Testis (tissue), 3 donors: ENCODE results near the gene C6orf141. TPM values are rescaled to one million over a fixed set of nuclear protein-coding genes. Genes with fewer than 3 reads are reported as not detected.

Source experiments
- DNase-seq: peaks from one replicate; pipeline ENCODE4 v3.0.0-alpha.2; 2019
- H3K27ac ChIP-seq, 2 donors: fragments of 200-600 bp; sonication (generic); one replicate each; pipeline ENCODE4 v1.5.1; 2019
- H3K27me3 ChIP-seq: fragments of 200-600 bp; sonication (generic); one replicate; pipeline ENCODE4 v1.5.1; 2019
- H3K36me3 ChIP-seq: fragments of 200-600 bp; sonication (generic); one replicate; pipeline ENCODE4 v1.5.1; 2017; ENCODE audit warnings: low read depth; ENCODE audit errors: missing control alignments
- H3K4me1 ChIP-seq: fragments of 200-600 bp; sonication (generic); one replicate; pipeline ENCODE4 v1.5.1; 2019
- H3K4me3 ChIP-seq, 2 donors: fragments of 200-600 bp; sonication (generic); one replicate each; pipeline ENCODE4 v1.5.1; 2017 to 2019
- H3K9me3 ChIP-seq: fragments of 200-600 bp; sonication (generic); one replicate; pipeline ENCODE4 v1.5.1; 2017
- POLR2A ChIP-seq: fragments of 450-650 bp; IDR thresholded peaks from one replicate; pipeline ENCODE4 v1.6.1; 2017; ENCODE audit warnings: antibody characterized with exemption, mild to moderate bottlenecking, moderate library complexity
- WGBS, 2 donors: methylation state at CpG; one replicate each; pipeline ENCODE4 v1.1.5; 2018; 5-methylcytosine and 5-hydroxymethylcytosine counted together
- intact Hi-C: fragments of 100-400 bp; cut with DNase I; formaldehyde crosslinking; loops from one replicate; pipeline ENCODE4 v1.15.1; 2023; ENCODE audit warnings: low total_unique reads
- polyA plus RNA-seq: library from polyadenylated mRNA; stranded (reverse); fragments of 350-450 nt; fragmentation: Illumina TruSeq; extraction: RNeasy Lipid Tissue Mini Kit (QIAGEN cat#74804); gene quantifications from one replicate; pipeline ENCODE4 v1.2.3, GENCODE V29; 2014; ENCODE audit warnings: low read depth, low replicate concordance; ENCODE audit not compliant: insufficient read depth
- total RNA-seq, 2 donors: library from RNA; depleted of rRNA; stranded (reverse); fragments of >200 nt; gene quantifications; one replicate each; pipeline ENCODE4 v1.2.3, GENCODE V29; 2016
- TF ChIP-seq, protein P1 (sequence below), 3 experiments: fragments of 450-650 bp in 2 of 3; fragments of 200-600 bp in 1 of 3; sonication (generic) in 1 of 3; IDR thresholded peaks; one replicate each; pipeline ENCODE4 v1.5.1; 2016 to 2019; ENCODE audit warnings: antibody characterized with exemption in 3 of 3, mild to moderate bottlenecking in 2 of 3, moderate library complexity in 1 of 3

The C6orf141 gene
- total and polyA plus RNA-seq, 3 donors from 2014 or later = 11.3 to 58.4 (median 41.3) TPM

DNA sequence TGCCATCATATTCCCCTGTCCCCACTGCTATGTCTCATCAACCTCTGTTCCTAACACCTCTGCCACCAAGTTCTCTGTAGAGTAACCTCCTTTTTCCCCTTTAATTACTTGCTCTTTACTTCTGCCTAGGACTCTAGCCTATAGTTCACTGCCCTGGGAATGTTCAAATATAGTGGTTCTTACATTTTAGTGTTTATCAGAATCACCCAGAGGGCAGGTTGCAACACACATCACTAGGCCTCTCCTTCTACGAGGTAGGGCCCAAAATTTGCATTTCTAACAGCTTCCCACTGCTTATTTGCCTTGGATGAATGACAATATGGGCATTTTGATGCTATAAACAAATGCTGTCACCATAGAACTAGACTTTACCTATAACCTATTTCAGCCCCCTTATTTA lies 23.1 kb upstream of the C6orf141 start:
- DNase-seq = no peak
- TF ChIP-seq POLR2A = no peak
- TF ChIP-seq, protein P1, sequence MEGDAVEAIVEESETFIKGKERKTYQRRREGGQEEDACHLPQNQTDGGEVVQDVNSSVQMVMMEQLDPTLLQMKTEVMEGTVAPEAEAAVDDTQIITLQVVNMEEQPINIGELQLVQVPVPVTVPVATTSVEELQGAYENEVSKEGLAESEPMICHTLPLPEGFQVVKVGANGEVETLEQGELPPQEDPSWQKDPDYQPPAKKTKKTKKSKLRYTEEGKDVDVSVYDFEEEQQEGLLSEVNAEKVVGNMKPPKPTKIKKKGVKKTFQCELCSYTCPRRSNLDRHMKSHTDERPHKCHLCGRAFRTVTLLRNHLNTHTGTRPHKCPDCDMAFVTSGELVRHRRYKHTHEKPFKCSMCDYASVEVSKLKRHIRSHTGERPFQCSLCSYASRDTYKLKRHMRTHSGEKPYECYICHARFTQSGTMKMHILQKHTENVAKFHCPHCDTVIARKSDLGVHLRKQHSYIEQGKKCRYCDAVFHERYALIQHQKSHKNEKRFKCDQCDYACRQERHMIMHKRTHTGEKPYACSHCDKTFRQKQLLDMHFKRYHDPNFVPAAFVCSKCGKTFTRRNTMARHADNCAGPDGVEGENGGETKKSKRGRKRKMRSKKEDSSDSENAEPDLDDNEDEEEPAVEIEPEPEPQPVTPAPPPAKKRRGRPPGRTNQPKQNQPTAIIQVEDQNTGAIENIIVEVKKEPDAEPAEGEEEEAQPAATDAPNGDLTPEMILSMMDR (IDR thresholded peaks at IDR 0.05) = no peak
- Histone ChIP-seq H3K27me3 (no peaks in the 10 kb centered on the region), H3K9me3 (no peaks in the 10 kb centered on the region), H3K4me3 (no peak overlapping the region), H3K27ac (no peak overlapping the region), H3K36me3 (no peaks in the 10 kb centered on the region), H3K4me1 (no peaks in the 10 kb centered on the region)
- 58 to 61% methylated on average over 1 of the region's 1 CpG for WGBS, 2 donors
- intact Hi-C loops = no loop called here

DNA sequence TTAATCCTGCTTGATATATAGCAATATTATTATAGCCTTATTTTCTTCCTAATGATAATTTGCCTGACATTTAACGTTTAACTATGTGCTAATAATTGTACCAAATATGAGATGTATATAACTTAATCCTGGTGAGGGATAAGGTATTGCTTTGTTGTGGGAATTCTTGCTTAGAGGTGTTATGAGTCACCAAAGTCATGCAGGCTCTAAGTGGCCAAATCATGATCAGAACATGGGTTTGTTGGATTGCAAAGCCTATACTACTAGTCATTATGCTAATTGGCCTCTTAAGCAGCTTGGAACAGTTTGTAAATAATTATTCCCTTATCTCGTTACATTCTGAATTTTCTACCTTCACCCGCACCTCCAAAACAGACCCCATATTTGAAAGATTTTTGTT lies 21.9 kb upstream of the C6orf141 start:
- no peaks in the 10 kb centered on the region for H3K9me3 ChIP-seq
- H3K4me3 ChIP-seq = no peak overlapping the region
- no peak for DNase-seq
- TF ChIP-seq, protein P1 (IDR thresholded peaks at IDR 0.05) = no peak
- no peak for TF ChIP-seq POLR2A
- WGBS, 2 donors = 59% methylated on average over 3 of the region's 3 CpGs
- intact Hi-C loops = no loop called here
- no peaks in the 10 kb centered on the region for H3K4me1 ChIP-seq
- no peaks in the 10 kb centered on the region for H3K36me3 ChIP-seq
- no peak overlapping the region for H3K27ac ChIP-seq
- no peaks in the 10 kb centered on the region for H3K27me3 ChIP-seq

DNA sequence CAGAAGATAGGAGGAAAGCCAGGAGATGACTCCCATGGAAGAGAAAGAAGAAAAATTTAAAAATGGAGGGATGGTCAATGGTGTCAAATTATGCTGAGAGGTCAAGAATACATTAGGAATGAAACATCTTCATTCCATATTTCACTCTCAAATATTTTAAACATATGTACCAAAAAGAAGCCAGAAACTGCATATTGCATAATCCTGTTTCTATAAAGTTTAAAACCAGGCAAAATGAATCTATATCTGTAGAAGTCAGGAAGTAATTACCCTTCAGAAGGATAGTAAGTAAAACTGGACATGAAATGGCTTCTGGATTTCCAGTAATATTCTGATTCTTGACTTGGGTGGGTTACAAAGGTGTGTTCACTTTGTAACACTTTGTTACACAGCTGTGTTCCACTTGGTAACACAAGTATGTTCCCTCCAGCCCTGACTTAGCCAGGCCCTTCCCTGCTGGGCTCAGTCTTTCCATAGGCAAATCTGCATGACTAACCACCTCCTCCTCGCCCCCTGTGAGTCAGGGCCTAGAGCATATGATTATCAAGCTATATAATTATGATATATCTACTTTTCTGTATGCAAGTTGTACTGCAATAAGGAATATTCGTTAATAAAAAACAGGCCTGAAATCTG lies 20.2 kb upstream of the C6orf141 start:
- H3K9me3 ChIP-seq = no peaks in the 10 kb centered on the region
- H3K36me3 ChIP-seq = no peaks in the 10 kb centered on the region
- H3K27ac ChIP-seq = no peak overlapping the region
- H3K4me1 ChIP-seq = no peaks in the 10 kb centered on the region
- no peak for TF ChIP-seq POLR2A
- TF ChIP-seq, protein P1 (IDR thresholded peaks at IDR 0.05) = no peak
- DNase-seq = no peak
- no peak overlapping the region for H3K4me3 ChIP-seq
- intact Hi-C loops = no loop called here
- H3K27me3 ChIP-seq = no peaks in the 10 kb centered on the region
- 78 to 81% methylated on average over 2 of the region's 2 CpGs for WGBS, 2 donors

DNA sequence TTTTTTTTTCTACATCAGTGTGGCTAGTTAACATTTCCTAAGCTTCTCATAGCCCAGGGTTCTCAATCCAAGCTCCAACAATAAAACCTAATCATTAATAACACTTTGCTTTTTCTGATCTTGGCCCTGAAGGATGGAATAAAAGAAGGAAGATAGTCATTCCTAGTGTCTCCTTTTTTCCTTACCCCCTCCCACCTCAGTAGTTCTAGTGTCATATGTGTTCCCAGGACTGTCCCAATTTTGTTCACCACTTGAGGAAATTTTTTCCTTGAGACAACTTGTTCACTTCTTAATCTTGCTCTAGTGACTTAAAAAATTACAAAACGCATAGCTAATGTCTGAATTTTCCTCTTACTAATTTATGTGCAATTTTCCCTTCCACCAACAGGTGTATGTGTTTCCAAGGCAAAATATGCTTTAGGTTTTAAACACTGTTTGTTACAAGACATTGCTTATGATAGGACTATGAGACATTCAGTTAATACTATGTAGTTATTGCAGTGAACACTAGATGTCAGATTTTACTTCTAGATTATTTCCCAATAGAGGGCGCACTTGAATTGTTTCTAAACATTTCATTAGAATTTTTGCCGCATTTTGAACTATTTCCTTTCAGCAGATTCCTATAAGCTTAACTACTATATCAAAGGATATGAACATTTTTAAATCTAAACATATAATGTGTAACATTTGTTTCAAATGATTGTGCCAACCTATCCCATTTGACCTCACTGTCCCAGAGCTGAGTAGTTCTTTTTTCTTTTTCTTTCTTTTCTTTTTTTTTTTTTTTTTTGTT lies 18.5 kb upstream of the C6orf141 start:
- no peak for TF ChIP-seq POLR2A
- TF ChIP-seq, protein P1 (IDR thresholded peaks at IDR 0.05) = peak; percentile 49 to 76 (median 68)
- DNase-seq = no peak
- WGBS, 2 donors = 19 to 30% methylated on average over 3 of the region's 3 CpGs

More for the DNA sequence above, 18.5 kb upstream of the C6orf141 start:
- intact Hi-C loops = no loop called here
- H3K27ac ChIP-seq = no peak overlapping the region
- H3K9me3 ChIP-seq = no peaks in the 10 kb centered on the region
- H3K36me3 ChIP-seq = no peaks in the 10 kb centered on the region
- no peaks in the 10 kb centered on the region for H3K27me3 ChIP-seq
- no peak overlapping the region for H3K4me3 ChIP-seq
- H3K4me1 ChIP-seq = no peaks in the 10 kb centered on the region
